HUES6 (cell line): ENCODE measurements around the gene OSTM1.
A peak's percentile ranks its signal among the peaks of the same experiment; 100 is the strongest.
"Not testable (repeated sequence)": the region's sequence is repeated elsewhere in the genome, so short reads cannot be mapped to it uniquely, and the experiment has no call there.

ENCODE experiments used
- H3K27ac ChIP-seq: 2 replicates; pipeline ENCODE4 v1.7.0; 2013; ENCODE audit warnings: low read depth, mild to moderate bottlenecking, low read length, inconsistent platforms
- H3K27me3 ChIP-seq: 2 replicates; pipeline ENCODE4 v1.6.1; 2013; ENCODE audit warnings: low read length; ENCODE audit not compliant: control insufficient read depth, insufficient read depth
- H3K36me3 ChIP-seq: 2 replicates; pipeline ENCODE4 v1.6.1; 2013; ENCODE audit warnings: low read length; ENCODE audit not compliant: control insufficient read depth, insufficient read depth
- H3K4me1 ChIP-seq: 2 replicates; pipeline ENCODE4 v1.6.1; 2013; ENCODE audit warnings: low read length; ENCODE audit not compliant: control insufficient read depth, insufficient read depth
- H3K4me3 ChIP-seq: 2 replicates; pipeline ENCODE4 v1.5.1; 2013; ENCODE audit warnings: low read depth, low read length
- H3K9ac ChIP-seq: one replicate; pipeline ENCODE4 v1.6.1; 2013; ENCODE audit warnings: mild to moderate bottlenecking, low read length
- H3K9me3 ChIP-seq: 2 replicates; pipeline ENCODE4 v1.6.1; 2013; ENCODE audit warnings: low read depth, low read length; ENCODE audit not compliant: control insufficient read depth, insufficient read depth

The OSTM1 gene

GRCh38 chr6:108020472-108021116 lies 53.9 kb downstream of the OSTM1 start:
- no peaks in the 10 kb centered on the region for H3K4me1 ChIP-seq
- H3K9ac ChIP-seq: no peak overlapping the region
- no peak overlapping the region for H3K4me3 ChIP-seq
- no peaks in the 10 kb centered on the region for H3K27me3 ChIP-seq
- H3K27ac ChIP-seq: no peak overlapping the region
- H3K36me3 ChIP-seq: no peaks in the 10 kb centered on the region
- H3K9me3 ChIP-seq: peaks cover 13% of the 10 kb centered on the region

- H3K9me3 ChIP-seq: peaks cover 32% of the 10 kb centered on the region
- not testable (repeated sequence) for H3K4me3 ChIP-seq, H3K9ac ChIP-seq, H3K4me1 ChIP-seq, H3K36me3 ChIP-seq, H3K27ac ChIP-seq, H3K27me3 ChIP-seq
Measured at GRCh38 chr6:108016283-108016682, 58.3 kb downstream of the OSTM1 start.

- Histone ChIP-seq H3K4me3 (no peak overlapping the region), H3K36me3 (no peaks in the 10 kb centered on the region), H3K27me3 (no peaks in the 10 kb centered on the region), H3K27ac (no peak overlapping the region), H3K9ac (no peak overlapping the region), H3K4me1 (no peaks in the 10 kb centered on the region), H3K9me3 (peaks cover 47% of the 10 kb centered on the region)
Measured at GRCh38 chr6:108013787-108014439, 60.6 kb downstream of the OSTM1 start.

- Histone ChIP-seq H3K9ac (no peak overlapping the region), H3K36me3 (no peaks in the 10 kb centered on the region), H3K9me3 (peaks cover 47% of the 10 kb centered on the region), H3K4me1 (no peaks in the 10 kb centered on the region), H3K4me3 (no peak overlapping the region), H3K27ac (no peak overlapping the region), H3K27me3 (no peaks in the 10 kb centered on the region)
Measured at GRCh38 chr6:108009894-108010293, 64.6 kb downstream of the OSTM1 start.

GRCh38 chr6:108009258-108009657 lies 65.3 kb downstream of the OSTM1 start:
- not testable (repeated sequence) for H3K4me3 ChIP-seq, H3K27ac ChIP-seq, H3K4me1 ChIP-seq, H3K36me3 ChIP-seq, H3K9ac ChIP-seq, H3K27me3 ChIP-seq
- H3K9me3 ChIP-seq: peaks cover 43% of the 10 kb centered on the region

GRCh38 chr6:108008363-108008762 lies 66.2 kb downstream of the OSTM1 start:
- Histone ChIP-seq H3K9me3 (peaks cover 34% of the 10 kb centered on the region), H3K4me3 (no peak overlapping the region), H3K27me3 (no peaks in the 10 kb centered on the region), H3K36me3 (no peaks in the 10 kb centered on the region), H3K9ac (no peak overlapping the region), H3K4me1 (no peaks in the 10 kb centered on the region; the same call in 1 of the 2 replicates), H3K27ac (no peak overlapping the region)

GRCh38 chr6:108005961-108006360 lies 68.6 kb downstream of the OSTM1 start:
- Histone ChIP-seq H3K27me3 (no peaks in the 10 kb centered on the region), H3K27ac (no peak overlapping the region), H3K9ac (no peak overlapping the region), H3K36me3 (no peaks in the 10 kb centered on the region), H3K9me3 (peaks cover 34% of the 10 kb centered on the region), H3K4me3 (no peak overlapping the region), H3K4me1 (peaks cover 14% of the 10 kb centered on the region)

GRCh38 chr6:108004861-108005260 lies 69.7 kb downstream of the OSTM1 start:
- Histone ChIP-seq H3K4me1 (peaks cover 16% of the 10 kb centered on the region), H3K4me3 (no peak overlapping the region), H3K27ac (no peak overlapping the region), H3K27me3 (no peaks in the 10 kb centered on the region), H3K9me3 (peaks cover 29% of the 10 kb centered on the region), H3K36me3 (no peaks in the 10 kb centered on the region), H3K9ac (no peak overlapping the region)

- Histone ChIP-seq H3K9ac (no peak overlapping the region), H3K27ac (peak overlapping the region; percentile 13; the same call in 1 of the 2 replicates), H3K4me1 (peaks cover 27% of the 10 kb centered on the region), H3K36me3 (no peaks in the 10 kb centered on the region), H3K27me3 (no peaks in the 10 kb centered on the region), H3K4me3 (no peak overlapping the region), H3K9me3 (peaks cover 7% of the 10 kb centered on the region; the same call in 1 of the 2 replicates)
Measured at GRCh38 chr6:108002365-108003221, 71.9 kb downstream of the OSTM1 start.

GRCh38 chr6:108001696-108002231 lies 72.8 kb downstream of the OSTM1 start:
- no peak overlapping the region for H3K4me3 ChIP-seq
- no peaks in the 10 kb centered on the region for H3K27me3 ChIP-seq
- H3K36me3 ChIP-seq: no peaks in the 10 kb centered on the region
- H3K9me3 ChIP-seq: peaks cover 1% of the 10 kb centered on the region; the same call in 1 of the 2 replicates
- peaks cover 27% of the 10 kb centered on the region for H3K4me1 ChIP-seq
- no peak overlapping the region; the same call in 1 of the 2 replicates for H3K27ac ChIP-seq
- no peak overlapping the region for H3K9ac ChIP-seq

GRCh38 chr6:108000259-108000658 lies 74.3 kb downstream of the OSTM1 start:
- peaks cover 27% of the 10 kb centered on the region for H3K4me1 ChIP-seq
- not testable (repeated sequence) for H3K4me3 ChIP-seq, H3K27me3 ChIP-seq, H3K36me3 ChIP-seq, H3K9me3 ChIP-seq, H3K27ac ChIP-seq, H3K9ac ChIP-seq
